Coronary artery (tissue), 2 donors: Measurements from ENCODE around the gene ANKRD27.
A peak's percentile ranks its signal among the peaks of the same experiment; 100 is the strongest.
"Not testable (repeated sequence)": the region's sequence is repeated elsewhere in the genome, so short reads cannot be mapped to it uniquely, and the experiment has no call there.

Source experiments
- DNase-seq: peaks from one replicate; pipeline ENCODE4 v3.0.0-alpha.2; 2017; ENCODE audit warnings: low spot score
- H3K27ac ChIP-seq, 2 donors: fragments of 200-600 bp; sonication (generic); one replicate each; pipeline ENCODE4 v1.5.1; 2016 to 2019
- H3K4me3 ChIP-seq: fragments of 200-600 bp; sonication (generic); 2 replicates; pipeline ENCODE4 v1.5.1; 2016; ENCODE audit warnings: mild to moderate bottlenecking, moderate library complexity
- TF ChIP-seq, protein P1 (sequence below): fragments of 200-600 bp; sonication (generic); IDR thresholded peaks from one replicate; pipeline ENCODE4 v1.5.1; 2019; ENCODE audit warnings: antibody characterized with exemption

ANKRD27 gene

DNA sequence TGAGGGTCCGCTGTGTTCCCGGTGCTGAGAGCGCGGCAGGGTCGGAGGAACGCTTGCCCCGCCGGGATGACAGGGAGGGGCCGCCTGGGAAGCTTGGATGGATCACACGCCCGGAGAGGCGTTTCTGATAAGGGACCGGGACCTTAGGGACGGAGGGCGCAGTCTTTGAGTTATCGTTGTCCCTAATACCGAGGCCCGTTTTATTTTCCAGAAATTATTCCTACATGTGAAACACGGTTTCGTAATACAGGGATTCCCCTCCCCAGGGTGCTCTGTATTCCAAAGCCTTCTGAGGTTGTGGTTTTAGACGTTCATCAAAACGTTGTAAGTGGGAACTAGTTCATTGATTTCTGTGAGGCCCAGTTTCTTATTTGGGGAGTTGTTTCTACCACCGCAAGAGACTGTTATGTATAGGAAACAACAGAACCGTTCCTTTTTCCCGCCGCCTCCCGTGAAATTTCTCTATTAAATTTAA, 93.2 kb downstream of the ANKRD27 start:
- no peak for DNase-seq
- H3K4me3 ChIP-seq, result peak overlapping the region; percentile 91
- H3K27ac ChIP-seq, result peak overlapping the region; percentile 71 to 92
- TF ChIP-seq, protein P1, sequence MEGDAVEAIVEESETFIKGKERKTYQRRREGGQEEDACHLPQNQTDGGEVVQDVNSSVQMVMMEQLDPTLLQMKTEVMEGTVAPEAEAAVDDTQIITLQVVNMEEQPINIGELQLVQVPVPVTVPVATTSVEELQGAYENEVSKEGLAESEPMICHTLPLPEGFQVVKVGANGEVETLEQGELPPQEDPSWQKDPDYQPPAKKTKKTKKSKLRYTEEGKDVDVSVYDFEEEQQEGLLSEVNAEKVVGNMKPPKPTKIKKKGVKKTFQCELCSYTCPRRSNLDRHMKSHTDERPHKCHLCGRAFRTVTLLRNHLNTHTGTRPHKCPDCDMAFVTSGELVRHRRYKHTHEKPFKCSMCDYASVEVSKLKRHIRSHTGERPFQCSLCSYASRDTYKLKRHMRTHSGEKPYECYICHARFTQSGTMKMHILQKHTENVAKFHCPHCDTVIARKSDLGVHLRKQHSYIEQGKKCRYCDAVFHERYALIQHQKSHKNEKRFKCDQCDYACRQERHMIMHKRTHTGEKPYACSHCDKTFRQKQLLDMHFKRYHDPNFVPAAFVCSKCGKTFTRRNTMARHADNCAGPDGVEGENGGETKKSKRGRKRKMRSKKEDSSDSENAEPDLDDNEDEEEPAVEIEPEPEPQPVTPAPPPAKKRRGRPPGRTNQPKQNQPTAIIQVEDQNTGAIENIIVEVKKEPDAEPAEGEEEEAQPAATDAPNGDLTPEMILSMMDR, result no peak

DNA sequence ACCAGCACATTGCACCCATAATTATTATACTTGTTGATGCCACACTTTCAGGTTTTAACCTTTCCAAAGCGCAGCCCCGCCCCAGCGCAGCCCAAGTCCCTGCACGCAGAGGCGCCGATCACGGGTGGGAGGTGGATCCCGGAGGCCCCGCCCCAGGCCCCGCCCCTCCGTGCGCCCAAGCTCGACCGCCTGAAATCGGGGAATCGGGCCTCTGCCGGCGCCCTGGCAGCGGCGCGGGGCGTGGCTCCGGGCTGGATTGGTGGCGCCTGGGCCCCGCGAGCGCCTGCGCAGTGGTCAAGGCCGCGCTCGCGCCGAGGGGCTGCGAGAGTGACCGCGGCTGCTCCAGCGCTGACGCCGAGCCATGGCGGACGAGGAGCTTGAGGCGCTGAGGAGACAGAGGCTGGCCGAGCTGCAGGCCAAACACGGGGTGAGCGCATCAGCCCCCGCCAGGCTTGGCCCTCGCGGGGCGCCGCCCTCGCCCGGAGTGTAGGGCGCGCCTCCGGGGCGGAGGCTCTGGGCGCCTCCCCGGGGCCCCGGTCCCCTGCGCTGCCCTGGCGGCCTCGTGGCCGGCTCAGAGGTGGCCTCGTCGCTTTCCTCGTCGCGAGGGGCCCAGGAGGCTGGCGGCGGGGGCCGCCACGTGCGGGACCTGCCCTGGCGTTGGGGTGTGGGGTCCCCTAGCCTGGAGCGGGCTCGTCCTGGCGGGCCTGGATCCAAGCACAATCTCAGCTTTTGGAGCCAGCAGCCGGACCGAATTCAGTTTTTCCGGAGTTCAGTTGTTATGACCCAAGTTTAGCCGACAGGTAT, 93.9 kb downstream of the ANKRD27 start, which contains the start of gene PDCD5:
PDCD5 (plus strand) TSS at position 290 of the 804 bp plus-strand sequence; CDS start at position 362, 72 bp downstream.
- Histone ChIP-seq H3K27ac (peak within 1 kb of the TSS; percentile 71 to 92), H3K4me3 (peak within 1 kb of the TSS; percentile 91)
- DNase-seq, result peak; percentile 96
- TF ChIP-seq, protein P1, result no peak

DNA sequence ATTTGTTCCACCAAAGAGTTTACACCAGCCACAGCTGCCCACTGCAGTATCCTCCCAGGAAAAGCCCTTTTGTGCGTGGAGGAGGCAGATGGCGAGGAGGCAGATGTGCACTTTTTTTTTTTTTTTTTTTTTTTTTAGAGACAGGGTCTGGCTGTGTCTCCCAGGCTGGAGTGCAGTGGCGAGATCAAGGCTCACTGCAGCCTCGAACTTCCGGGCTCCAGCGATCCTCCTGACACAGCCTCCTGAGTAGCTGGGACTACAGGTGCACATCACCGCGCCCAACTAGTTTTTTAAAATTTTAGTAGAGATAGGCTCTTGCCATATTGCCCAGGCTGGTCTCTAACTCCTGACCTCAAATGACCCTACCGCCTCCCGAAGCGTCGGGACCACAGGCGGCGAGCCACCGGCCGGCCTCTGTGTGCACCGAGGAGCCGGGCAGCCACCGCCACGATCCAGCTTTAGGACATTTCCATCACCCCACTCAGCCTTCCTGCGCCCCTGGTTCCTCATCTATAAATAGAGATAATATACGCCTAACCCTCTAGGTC, 94.6 kb downstream of the ANKRD27 start:
- peak overlapping the region; percentile 91 for H3K4me3 ChIP-seq
- H3K27ac ChIP-seq, result peak overlapping the region in 1 of 2 donors; percentile 92
- no peak for DNase-seq
- TF ChIP-seq, protein P1, result no peak

DNA sequence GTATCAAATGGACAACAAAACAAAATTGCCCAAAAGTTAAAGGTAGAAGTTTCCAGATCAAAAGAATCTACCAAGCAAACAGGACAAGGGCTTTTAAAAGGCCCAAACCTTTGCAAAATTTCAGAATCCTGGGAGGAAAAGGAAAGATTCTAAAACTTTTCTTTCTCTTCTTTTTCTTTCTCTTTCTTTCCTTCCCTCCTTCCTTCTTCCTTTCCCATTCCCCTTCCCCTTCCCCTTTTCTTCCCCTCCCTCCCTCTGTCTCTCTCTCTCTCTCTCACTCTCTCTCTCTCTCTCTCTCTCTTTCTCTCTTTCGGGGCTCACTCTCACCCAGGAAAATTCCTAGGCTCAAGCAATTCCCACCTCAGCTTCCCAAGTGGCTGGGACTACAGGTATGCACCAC, 98.2 kb downstream of the ANKRD27 start:
- TF ChIP-seq, protein P1, result no peak
- Histone ChIP-seq H3K4me3 (no peak overlapping the region), H3K27ac (no peak overlapping the region)
- no peak for DNase-seq

DNA sequence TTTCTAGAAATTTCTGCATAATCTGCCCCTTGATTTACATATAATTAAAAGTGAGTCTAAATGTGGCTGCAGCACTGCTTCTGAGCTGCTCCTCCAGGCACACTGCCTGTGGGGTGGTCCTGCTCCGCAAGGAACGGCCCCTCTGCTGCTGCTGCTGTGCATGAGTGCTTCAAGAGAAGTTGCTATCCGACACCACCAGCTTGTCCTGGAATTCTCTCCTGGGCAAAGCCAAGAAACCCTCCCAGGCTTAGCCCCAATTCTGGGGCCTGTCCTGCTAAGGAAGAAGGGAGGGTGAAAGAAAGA, 101.5 kb downstream of the ANKRD27 start:
- no peak overlapping the region for H3K27ac ChIP-seq
- TF ChIP-seq, protein P1, result no peak

DNA sequence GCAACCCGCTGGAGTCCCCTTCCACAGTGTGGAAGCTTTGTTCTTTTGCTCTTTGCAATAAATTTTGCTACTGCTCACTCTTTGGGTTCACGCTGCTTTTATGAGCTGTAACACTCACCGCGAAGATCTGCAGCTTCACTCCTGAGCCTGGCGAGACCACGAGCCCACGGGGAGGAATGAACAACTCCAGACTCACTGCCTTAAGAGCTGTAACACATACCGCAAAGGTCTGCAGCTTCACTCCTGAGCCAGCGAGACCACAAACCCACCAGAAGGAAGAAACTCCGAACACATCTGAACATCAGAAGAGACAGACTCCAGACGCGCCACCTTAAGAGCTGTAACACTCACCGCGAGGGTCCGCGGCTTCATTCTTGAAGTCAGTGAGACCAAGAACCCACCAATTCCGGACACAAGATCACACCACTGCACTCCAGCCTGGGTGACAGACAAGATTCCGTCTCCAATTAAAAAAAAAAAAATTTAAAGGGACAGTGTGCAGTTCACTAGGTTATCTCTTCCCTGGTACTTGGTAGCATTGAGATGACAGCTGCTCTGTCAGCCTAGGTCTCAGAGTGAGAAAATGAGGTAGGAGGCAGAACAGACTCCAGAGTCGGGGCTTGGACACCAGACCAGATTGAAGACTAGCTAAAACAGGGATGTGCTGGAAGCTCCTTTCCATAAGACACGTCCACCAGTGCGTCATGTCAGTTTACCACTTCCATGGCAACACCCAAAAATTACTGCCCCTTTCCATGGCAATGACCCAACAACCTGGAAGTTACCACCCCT, 102.1 kb downstream of the ANKRD27 start:
- H3K4me3 ChIP-seq, H3K27ac ChIP-seq, DNase-seq: not testable (repeated sequence)

More for the DNA sequence above, 101.5 kb downstream of the ANKRD27 start:
- DNase-seq, result peak; percentile 49
- H3K4me3 ChIP-seq, result no peak overlapping the region

DNA sequence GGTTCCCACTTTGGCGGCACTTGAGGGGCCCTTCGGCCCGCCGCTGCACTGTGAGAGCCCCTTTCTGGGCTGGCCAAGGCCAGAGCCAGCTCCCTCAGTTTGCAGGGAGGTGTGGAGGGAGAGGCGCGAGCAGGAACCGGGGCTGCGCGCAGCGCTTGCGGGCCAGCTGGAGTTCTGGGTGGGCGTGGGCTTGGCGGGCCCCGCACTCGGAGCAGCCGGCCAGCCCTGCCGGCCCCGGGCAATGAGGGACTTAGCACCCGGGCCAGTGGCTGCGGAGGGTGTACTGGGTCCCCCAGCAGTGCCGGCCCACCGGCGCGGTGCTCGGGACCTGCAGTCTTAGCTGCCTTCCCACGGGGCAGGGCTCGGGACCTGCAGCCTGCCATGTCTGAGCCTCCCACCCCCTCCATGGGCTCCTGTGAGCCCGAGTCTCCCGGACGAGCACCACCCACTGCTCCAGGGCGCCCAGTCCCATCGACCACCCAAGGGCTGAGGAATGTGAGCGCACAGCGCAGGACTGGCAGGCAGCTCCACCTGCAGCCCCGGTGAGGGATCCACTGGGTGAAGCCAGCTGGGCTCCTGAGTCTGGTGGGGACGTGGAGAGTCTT, 103.4 kb downstream of the ANKRD27 start:
- not testable (repeated sequence) for H3K27ac ChIP-seq, H3K4me3 ChIP-seq
- peak; percentile 22 for DNase-seq
